AG04450 (cell line): Measurements from ENCODE around the gene ARNT2. TPM values are rescaled to one million over a fixed set of nuclear protein-coding genes. Genes with fewer than 3 reads are reported as not detected.

Source experiments
- CTCF ChIA-PET: fragments of 300-600, 350-600 bp; formaldehyde crosslinking; extraction: SDS; loops from one replicate; lab custom pipeline; 2022; ENCODE audit warnings: antibody characterized with exemption, inconsistent platforms; lab: Charles Lee
- POLR2A ChIA-PET: fragments of 350-600 bp; formaldehyde crosslinking; extraction: SDS; loops from one replicate; lab custom pipeline; 2021; ENCODE audit warnings: antibody characterized with exemption, inconsistent platforms; lab: Yijun Ruan, JAX
- DNase-seq: peaks from one replicate; pipeline ENCODE4 v3.0.0-alpha.2; 2011; ENCODE audit warnings: low read depth, low spot score
- H3K27ac ChIP-seq: one replicate; pipeline ENCODE4 v1.5.1; 2012; ENCODE audit warnings: low read depth, low read length, control low read depth
- H3K27me3 ChIP-seq: one replicate; pipeline ENCODE4 v1.6.0; 2012; ENCODE audit warnings: low read length; ENCODE audit not compliant: control insufficient read depth, insufficient read depth
- H3K4me3 ChIP-seq: 2 replicates; pipeline ENCODE4 v1.5.1; 2011; ENCODE audit warnings: mild to moderate bottlenecking, low read depth, low read length, control low read depth
- H3K9me3 ChIP-seq: 2 replicates; pipeline ENCODE4 v1.5.1; 2012; ENCODE audit warnings: low read length; ENCODE audit not compliant: control insufficient read depth, insufficient read depth
- CTCF ChIP-seq: IDR thresholded peaks from 2 replicates; pipeline ENCODE4 v1.5.1; 2011; ENCODE audit warnings: low read depth, low read length, control low read depth, inconsistent platforms
- polyA plus RNA-seq: library from polyadenylated mRNA; depleted of rRNA; stranded (reverse); fragments of >200 nt; gene quantifications from 2 replicates; pipeline ENCODE4 v1.2.3, GENCODE V29; 2011

Gene ARNT2
- polyA plus RNA-seq, 1 experiment: 36.8 TPM

- Histone ChIP-seq H3K9me3 (no peaks in the 10 kb centered on the region), H3K4me3 (no peak overlapping the region), H3K27me3 (no peaks in the 10 kb centered on the region), H3K27ac (no peak overlapping the region)
- DNase-seq: no peak
- CTCF ChIA-PET: no interaction called here
- no peak for TF ChIP-seq CTCF
- POLR2A ChIA-PET: no interaction called here
Measured at GRCh38 chr15:80396096-80396495, 8.1 kb upstream of the ARNT2 start.

GRCh38 chr15:80399508-80399907 is 4.7 kb upstream of the ARNT2 start:
- no peak for DNase-seq
- H3K27ac ChIP-seq: no peak overlapping the region
- H3K27me3 ChIP-seq: no peaks in the 10 kb centered on the region
- TF ChIP-seq CTCF: no peak
- H3K4me3 ChIP-seq: no peak overlapping the region
- POLR2A ChIA-PET: no interaction called here
- CTCF ChIA-PET: no interaction called here
- no peaks in the 10 kb centered on the region for H3K9me3 ChIP-seq

GRCh38 chr15:80401456-80401855 is 2.7 kb upstream of the ARNT2 start:
- no peaks in the 10 kb centered on the region for H3K27me3 ChIP-seq
- ChIA-PET POLR2A (interaction anchor here (0.7 kb wide), 1 partner anchor 17 kb away, joined by 3 read pairs; no protein-coding TSS in a partner anchor), CTCF (no interaction called here)
- H3K27ac ChIP-seq: no peak overlapping the region
- H3K4me3 ChIP-seq: no peak overlapping the region
- no peak for DNase-seq
- H3K9me3 ChIP-seq: no peaks in the 10 kb centered on the region
- no peak for TF ChIP-seq CTCF

GRCh38 chr15:80402339-80402738 is 1.8 kb upstream of the ARNT2 start:
- no peak overlapping the region for H3K27ac ChIP-seq
- TF ChIP-seq CTCF: no peak
- H3K4me3 ChIP-seq: no peak overlapping the region
- CTCF ChIA-PET: no interaction called here
- H3K27me3 ChIP-seq: no peaks in the 10 kb centered on the region
- DNase-seq: no peak
- H3K9me3 ChIP-seq: no peaks in the 10 kb centered on the region
- POLR2A ChIA-PET: no interaction called here

- no peak for TF ChIP-seq CTCF
- Histone ChIP-seq H3K4me3 (peak overlapping the region; percentile 69), H3K27ac (peak overlapping the region; percentile 21), H3K9me3 (no peaks in the 10 kb centered on the region), H3K27me3 (no peaks in the 10 kb centered on the region)
- POLR2A ChIA-PET: no interaction called here
- no peak for DNase-seq
- CTCF ChIA-PET: no interaction called here
Measured at GRCh38 chr15:80403712-80404056, 498 bp upstream of the ARNT2 start.
